ENCODE measurements around the gene TMEM154.

DNA sequence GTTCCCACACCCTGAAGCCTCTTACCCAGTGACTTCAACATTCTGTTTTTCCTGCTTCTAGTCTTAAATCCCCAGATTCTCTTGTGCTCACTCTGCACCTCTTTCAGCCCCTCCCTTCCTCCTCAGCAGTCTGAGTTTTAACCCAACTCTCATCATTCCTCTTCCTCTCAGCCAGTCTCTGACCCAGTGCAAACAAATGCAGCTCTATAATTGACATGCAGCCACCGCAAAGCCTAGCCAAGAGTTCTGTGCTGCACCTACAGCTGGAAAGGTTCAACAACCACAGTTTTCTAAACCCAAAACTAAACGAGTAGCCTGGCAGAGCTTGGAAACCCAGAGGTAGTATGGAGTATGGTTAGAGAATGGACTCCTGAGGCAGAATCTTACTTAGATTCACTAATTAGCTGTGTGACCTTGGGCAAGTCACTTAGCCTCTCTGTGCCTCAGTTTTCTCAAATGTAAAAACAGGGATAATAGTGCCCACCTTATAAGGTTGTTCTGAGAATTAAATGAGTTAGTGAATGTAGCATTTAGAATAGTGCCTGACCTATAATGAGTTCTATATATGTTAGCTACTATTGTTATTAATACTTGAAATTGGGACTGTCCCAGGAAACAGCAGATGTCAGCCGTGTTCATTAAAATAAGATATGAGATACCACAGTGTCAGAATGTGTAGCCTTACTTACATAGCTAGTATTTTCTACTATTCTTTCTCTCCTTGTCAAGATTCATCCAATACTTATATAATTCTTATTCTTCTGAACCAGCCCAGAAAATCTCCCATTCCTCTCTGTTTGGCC, 3.5 kb downstream of the TMEM154 start:
- TF ChIP-seq, protein P1, sequence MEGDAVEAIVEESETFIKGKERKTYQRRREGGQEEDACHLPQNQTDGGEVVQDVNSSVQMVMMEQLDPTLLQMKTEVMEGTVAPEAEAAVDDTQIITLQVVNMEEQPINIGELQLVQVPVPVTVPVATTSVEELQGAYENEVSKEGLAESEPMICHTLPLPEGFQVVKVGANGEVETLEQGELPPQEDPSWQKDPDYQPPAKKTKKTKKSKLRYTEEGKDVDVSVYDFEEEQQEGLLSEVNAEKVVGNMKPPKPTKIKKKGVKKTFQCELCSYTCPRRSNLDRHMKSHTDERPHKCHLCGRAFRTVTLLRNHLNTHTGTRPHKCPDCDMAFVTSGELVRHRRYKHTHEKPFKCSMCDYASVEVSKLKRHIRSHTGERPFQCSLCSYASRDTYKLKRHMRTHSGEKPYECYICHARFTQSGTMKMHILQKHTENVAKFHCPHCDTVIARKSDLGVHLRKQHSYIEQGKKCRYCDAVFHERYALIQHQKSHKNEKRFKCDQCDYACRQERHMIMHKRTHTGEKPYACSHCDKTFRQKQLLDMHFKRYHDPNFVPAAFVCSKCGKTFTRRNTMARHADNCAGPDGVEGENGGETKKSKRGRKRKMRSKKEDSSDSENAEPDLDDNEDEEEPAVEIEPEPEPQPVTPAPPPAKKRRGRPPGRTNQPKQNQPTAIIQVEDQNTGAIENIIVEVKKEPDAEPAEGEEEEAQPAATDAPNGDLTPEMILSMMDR (IDR thresholded peaks at IDR 0.05; ENCODE audit: poor library complexity, severe bottlenecking): no peak
- TF ChIP-seq RAD21 (conservative IDR thresholded peaks at IDR 0.05): no peak
- no peak for TF ChIP-seq TAF1 (IDR thresholded peaks at IDR 0.05; ENCODE audit: low read depth)
- no peak for TF ChIP-seq EZH2 (IDR thresholded peaks at IDR 0.05; ENCODE audit: borderline replicate concordance, insufficient read depth, low read length, poor library complexity, severe bottlenecking)
- TF ChIP-seq, protein P2, sequence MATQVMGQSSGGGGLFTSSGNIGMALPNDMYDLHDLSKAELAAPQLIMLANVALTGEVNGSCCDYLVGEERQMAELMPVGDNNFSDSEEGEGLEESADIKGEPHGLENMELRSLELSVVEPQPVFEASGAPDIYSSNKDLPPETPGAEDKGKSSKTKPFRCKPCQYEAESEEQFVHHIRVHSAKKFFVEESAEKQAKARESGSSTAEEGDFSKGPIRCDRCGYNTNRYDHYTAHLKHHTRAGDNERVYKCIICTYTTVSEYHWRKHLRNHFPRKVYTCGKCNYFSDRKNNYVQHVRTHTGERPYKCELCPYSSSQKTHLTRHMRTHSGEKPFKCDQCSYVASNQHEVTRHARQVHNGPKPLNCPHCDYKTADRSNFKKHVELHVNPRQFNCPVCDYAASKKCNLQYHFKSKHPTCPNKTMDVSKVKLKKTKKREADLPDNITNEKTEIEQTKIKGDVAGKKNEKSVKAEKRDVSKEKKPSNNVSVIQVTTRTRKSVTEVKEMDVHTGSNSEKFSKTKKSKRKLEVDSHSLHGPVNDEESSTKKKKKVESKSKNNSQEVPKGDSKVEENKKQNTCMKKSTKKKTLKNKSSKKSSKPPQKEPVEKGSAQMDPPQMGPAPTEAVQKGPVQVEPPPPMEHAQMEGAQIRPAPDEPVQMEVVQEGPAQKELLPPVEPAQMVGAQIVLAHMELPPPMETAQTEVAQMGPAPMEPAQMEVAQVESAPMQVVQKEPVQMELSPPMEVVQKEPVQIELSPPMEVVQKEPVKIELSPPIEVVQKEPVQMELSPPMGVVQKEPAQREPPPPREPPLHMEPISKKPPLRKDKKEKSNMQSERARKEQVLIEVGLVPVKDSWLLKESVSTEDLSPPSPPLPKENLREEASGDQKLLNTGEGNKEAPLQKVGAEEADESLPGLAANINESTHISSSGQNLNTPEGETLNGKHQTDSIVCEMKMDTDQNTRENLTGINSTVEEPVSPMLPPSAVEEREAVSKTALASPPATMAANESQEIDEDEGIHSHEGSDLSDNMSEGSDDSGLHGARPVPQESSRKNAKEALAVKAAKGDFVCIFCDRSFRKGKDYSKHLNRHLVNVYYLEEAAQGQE (IDR thresholded peaks at IDR 0.05; ENCODE audit: borderline replicate concordance): no peak
- no peak for TF ChIP-seq POLR2AphosphoS5 (IDR thresholded peaks at IDR 0.05)
- TF ChIP-seq EP300 (conservative IDR thresholded peaks at IDR 0.05; ENCODE audit: poor library complexity, severe bottlenecking): no peak
- TF ChIP-seq MXI1 (conservative IDR thresholded peaks at IDR 0.05; ENCODE audit: poor library complexity, severe bottlenecking): no peak
- TF ChIP-seq SMC3 (conservative IDR thresholded peaks at IDR 0.05; ENCODE audit: poor library complexity): no peak
